Measurements from ENCODE around the gene RETN. TPM values are rescaled to one million over a fixed set of nuclear protein-coding genes. Genes with fewer than 3 reads are reported as not detected.

RETN gene
- total RNA-seq, 1 donor from 2014 or later = 0.99 TPM

GRCh38 chr19:7692417-7693088 lies 23.7 kb downstream of the RETN start:
- H3K9me3 ChIP-seq (replicated peaks) = no peaks in the 10 kb centered on the region
- no peaks in the 10 kb centered on the region for H3K4me1 ChIP-seq
- DNase-seq = no peak
- no peak overlapping the region for H3K4me3 ChIP-seq
- no peak for TF ChIP-seq CTCF (IDR thresholded peaks at IDR 0.05; ENCODE audit: borderline replicate concordance)
- H3K27ac ChIP-seq (replicated peaks) = no peak overlapping the region
- intact Hi-C loops (cut with micrococcal nuclease) = no loop called here
- no peaks in the 10 kb centered on the region for H3K36me3 ChIP-seq
- peaks cover 71% of the 10 kb centered on the region for H3K27me3 ChIP-seq (ENCODE audit: low read depth)

GRCh38 chr19:7694499-7694898 lies 25.6 kb downstream of the RETN start:
- no peaks in the 10 kb centered on the region for H3K36me3 ChIP-seq
- no peak overlapping the region for H3K4me3 ChIP-seq
- no peaks in the 10 kb centered on the region for H3K4me1 ChIP-seq
- no peak overlapping the region for H3K27ac ChIP-seq (replicated peaks)
- H3K27me3 ChIP-seq (ENCODE audit: low read depth) = peaks cover 84% of the 10 kb centered on the region
- TF ChIP-seq CTCF (IDR thresholded peaks at IDR 0.05; ENCODE audit: borderline replicate concordance) = no peak
- no peak for DNase-seq
- H3K9me3 ChIP-seq (replicated peaks) = no peaks in the 10 kb centered on the region
- intact Hi-C loops (cut with micrococcal nuclease) = no loop called here

GRCh38 chr19:7697721-7698287 lies 29.0 kb downstream of the RETN start:
- Histone ChIP-seq H3K27me3 (ENCODE audit: low read depth) (peaks cover 92% of the 10 kb centered on the region), H3K9me3 (replicated peaks) (no peaks in the 10 kb centered on the region), H3K4me3 (no peak overlapping the region), H3K27ac (replicated peaks) (no peak overlapping the region), H3K4me1 (no peaks in the 10 kb centered on the region), H3K36me3 (no peaks in the 10 kb centered on the region)
- intact Hi-C loops (cut with micrococcal nuclease) = no loop called here
- no peak for DNase-seq
- TF ChIP-seq CTCF (IDR thresholded peaks at IDR 0.05; ENCODE audit: borderline replicate concordance) = no peak

- Histone ChIP-seq H3K27ac (replicated peaks) (no peak overlapping the region), H3K27me3 (ENCODE audit: low read depth) (peaks cover 93% of the 10 kb centered on the region), H3K4me3 (no peak overlapping the region), H3K4me1 (no peaks in the 10 kb centered on the region), H3K36me3 (no peaks in the 10 kb centered on the region), H3K9me3 (replicated peaks) (no peaks in the 10 kb centered on the region)
- intact Hi-C loops (cut with micrococcal nuclease) = no loop called here
- no peak for DNase-seq
- TF ChIP-seq CTCF (IDR thresholded peaks at IDR 0.05; ENCODE audit: borderline replicate concordance) = no peak
These were observed 29.7 kb downstream of the RETN start for GRCh38 chr19:7698583-7698982.

GRCh38 chr19:7699003-7699402 lies 30.2 kb downstream of the RETN start:
- DNase-seq = no peak
- H3K4me3 ChIP-seq = no peak overlapping the region
- H3K4me1 ChIP-seq = no peaks in the 10 kb centered on the region
- H3K9me3 ChIP-seq (replicated peaks) = no peaks in the 10 kb centered on the region
- no peak for TF ChIP-seq CTCF (IDR thresholded peaks at IDR 0.05; ENCODE audit: borderline replicate concordance)
- no peaks in the 10 kb centered on the region for H3K36me3 ChIP-seq
- intact Hi-C loops (cut with micrococcal nuclease) = no loop called here
- H3K27me3 ChIP-seq (ENCODE audit: low read depth) = peaks cover 97% of the 10 kb centered on the region
- no peak overlapping the region for H3K27ac ChIP-seq (replicated peaks)

Data from left ventricle myocardium inferior (tissue), 1 donor.